HG02870 (cell line): ENCODE results near the gene ANK3.
A peak's percentile ranks its signal among the peaks of the same experiment; 100 is the strongest.

ENCODE experiments used
- ATAC-seq: cut with Tn5 transposase; IDR thresholded peaks from one replicate; pipeline ENCODE4 v1.9.1; 2021; ENCODE audit warnings: mild to moderate bottlenecking, moderate library complexity; ENCODE audit not compliant: unreplicated experiment

The ANK3 gene

DNA sequence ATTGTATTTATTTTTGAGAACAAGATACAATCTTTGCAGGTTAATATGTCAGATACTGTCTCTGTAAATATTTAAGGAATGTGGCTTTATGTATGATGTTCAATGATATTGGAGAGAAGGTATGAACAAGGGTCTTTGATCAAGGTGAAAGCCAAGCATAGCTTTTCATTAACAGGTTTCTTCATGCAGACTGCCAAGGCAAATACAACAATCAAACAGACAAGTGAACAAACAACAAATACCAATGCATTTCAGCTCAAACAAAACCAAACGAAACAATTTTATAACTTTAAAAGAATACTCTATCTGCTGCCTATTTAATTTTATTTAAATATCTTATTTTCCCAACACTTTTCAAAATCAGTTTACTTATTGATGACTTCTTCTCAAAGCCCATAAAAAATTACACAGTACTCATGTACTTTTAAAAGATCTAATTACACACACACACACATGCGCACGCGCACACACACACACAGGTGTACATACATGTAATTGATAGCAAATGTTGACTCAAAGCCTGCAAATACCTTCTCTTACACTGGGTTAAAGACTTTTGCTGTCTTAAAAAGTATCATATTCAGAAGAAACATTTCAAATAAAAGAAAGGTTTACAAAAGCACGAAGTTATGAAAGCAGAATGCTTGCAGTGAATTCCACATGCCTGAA, 282.2 kb downstream of the ANK3 start:
- ATAC-seq = no peak

DNA sequence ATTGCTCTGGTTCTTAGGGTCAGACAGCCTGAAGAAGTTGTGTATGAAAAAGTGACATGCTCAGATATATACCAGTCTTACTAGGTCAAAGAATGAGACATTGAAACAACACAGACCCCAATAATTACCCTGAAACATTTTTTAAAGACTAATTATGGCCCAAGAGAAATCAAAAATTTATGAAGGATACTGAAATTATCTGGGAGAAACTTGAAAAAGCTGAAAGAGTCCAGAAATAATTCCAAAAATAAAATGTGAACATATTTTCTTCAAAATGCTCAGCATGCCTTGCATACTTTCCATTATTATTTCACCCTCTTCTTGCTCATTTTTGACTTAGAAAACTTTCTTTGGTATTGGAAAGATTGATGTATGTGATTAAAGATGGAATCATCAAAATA, 284.4 kb downstream of the ANK3 start:
- ATAC-seq = no peak

DNA sequence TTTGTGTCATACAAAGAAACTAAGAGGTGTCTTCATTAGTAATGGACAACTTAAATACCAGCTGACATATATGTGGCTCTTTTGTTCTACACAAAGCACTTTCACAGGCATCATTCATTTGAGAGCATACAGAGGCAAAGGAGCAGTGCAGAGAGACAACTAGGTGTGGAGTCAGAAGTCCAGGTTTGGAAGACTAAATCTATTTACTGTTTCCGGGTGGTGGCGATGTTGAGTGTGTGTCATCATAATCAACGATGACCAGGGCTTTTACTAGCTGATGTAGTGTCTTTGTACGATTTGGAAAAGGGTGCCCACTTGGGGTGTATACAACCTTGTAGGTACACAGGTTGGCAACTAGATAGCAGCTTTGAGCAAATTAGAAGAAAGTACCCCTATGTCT, 287.9 kb downstream of the ANK3 start:
- ATAC-seq = no peak

DNA sequence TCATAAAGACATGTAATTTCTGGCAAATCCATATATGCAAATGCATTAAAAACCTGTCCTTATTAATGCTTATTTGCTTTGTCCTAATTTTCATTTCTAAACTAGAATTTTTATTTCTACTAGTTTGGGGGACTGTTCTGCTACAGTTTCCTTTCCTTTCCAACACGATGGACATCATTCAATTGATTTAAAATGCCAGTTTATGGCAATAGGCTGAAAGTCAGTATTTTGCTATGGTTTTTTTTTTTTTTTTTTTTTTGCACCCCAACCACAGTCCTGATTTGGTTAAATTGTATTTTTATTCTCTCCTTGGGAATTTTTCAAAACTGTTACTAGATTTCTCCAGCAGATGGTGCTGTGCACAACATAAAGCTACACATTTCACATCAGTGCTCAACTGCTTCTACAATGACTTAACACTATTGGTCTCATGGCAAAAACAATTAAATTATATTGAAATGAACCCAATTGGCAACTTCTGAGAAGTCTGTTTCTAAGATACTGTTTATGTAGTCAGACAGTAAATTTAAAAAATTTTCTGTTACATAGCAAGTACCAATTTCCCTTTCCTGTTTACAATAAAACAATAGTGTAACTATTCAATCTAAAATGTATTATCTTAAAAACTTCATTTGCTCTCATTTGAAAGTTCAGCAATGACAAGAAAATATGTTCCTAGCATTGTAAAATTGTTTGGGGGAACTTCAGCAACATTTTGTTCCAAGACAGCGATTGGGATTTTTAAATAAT, 289.5 kb downstream of the ANK3 start:
- no peak for ATAC-seq

DNA sequence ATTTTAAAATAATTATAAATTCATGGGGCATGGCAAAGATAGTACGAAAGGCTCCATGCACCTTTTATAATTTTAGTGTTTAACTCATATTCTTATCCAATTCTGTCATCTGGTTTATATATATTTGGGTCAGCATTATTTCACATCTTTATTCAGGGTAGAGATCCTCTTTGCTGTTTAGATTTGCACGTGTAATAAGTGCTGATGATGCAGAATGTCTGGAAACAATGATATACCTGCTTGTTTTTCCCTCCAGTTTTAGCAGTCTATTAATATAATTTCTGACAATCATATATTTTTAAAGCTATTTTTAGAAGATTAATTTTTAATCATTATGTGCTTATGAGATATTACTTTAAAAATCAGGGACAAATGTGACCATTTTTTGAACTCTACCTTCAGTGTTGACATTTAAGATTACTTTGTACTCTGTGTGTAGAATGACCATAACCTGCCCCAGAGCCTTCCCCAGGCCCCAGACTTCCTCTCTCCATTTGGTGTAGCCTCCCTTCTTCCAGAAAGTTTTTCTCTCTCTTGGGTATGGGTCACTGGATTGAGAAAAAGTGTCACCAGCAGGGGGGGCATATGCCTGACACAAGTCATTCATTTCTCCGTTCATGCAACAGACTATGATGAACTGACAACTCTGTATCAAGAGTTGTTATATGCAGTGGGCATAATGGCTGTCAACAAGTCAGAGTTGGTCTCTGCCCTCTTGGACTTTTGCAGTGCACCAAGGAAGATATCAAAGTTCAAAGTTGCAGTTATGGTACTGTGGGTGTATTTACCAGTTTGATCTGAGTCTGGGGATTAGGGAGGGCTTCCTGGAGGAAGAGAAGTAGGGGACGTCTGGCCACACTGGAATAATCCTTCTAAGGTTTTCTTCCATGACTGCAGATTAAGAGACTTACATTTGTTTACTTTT, 290.7 kb downstream of the ANK3 start:
- ATAC-seq = no peak

DNA sequence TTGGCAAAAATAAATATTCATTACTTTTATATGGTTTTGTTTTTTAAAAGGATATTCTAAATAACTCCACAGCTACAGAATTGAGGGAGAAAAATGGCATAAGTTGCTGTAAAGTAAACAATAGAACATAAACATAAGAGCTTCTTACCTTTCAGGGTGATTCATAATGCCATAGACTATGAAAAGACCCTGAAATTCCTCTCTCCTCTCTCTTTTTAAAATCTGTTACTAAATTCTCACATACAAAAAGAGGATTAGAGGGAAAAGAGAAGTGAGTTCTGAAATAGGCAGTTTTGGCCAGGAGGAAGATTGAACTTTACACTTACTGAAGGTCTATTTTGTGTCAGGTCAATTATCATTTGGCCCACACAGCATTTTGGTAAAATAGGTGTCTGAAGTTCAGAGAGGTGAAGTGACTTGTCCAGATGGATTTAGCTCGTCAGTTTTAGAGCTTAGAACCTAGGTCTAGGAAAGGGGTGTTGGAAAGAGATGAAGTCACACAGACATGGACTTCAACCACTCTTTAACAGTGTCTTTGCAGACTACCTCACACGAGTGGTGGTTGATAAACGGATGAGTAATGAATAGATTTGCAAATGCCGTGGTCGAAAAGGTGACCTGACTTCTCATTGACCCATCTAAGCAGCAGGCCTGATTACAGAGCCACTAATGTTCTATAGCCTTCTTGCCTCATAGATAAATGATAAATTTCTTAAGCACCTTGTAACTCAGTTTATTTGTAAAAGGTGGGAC, 292.7 kb downstream of the ANK3 start:
- peak; percentile 80 for ATAC-seq

DNA sequence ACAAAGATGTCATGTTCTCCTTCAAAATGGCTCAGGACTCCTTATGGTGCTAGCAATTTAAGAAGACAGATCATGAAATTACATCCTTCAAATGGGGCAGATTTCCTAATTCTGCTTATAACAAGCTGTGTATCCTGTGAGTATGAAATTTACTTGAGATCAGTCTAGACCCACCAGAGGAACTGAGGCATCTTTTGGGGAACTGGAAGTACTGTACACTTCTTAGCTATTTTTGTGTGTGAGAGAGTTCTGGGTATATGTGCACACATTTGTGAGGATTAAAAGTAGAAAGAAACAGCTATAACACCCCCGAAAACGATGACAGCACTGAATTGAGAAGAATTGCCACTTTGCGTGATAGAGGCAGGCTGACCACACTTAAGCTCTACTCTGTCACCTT, 296.4 kb downstream of the ANK3 start:
- peak; percentile 60 for ATAC-seq

DNA sequence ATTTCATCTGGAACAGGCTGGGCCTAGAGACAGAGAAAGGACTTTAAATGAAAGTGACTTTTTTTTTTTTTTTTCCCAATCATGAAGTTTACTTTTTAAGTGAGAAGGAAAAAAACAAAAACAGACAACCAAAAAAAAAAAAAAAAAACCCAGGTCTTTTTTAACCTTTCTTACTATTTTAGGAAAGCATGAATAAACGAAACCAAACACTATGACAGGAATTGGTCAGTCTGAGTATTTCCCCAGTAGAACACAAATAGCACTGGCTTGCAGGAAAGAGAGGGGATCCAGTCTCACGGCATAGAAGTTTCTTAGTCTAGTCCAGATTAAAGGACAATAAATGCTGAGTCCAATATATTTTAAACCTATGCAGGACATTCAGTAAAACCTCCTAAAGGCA, 302.8 kb downstream of the ANK3 start:
- ATAC-seq = peak; percentile 89

DNA sequence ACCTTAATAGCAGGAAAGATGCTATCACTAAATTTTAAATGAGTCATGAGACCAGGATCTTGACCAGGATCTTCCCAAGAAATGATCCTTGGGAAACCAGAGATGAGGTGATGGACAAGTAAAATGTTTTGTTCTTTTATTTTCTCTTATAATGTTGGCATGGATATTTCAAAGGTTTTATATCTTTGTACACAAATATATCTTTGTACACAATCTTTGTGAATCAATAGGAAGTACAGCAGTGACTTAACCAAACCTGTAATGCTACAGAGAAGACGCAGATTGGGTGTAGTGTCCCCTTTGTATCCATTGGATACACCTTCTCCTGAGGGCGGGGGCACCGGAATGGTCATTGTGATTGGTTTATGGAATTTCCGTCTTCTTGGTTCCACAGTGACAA, 303.3 kb downstream of the ANK3 start:
- peak; percentile 3 for ATAC-seq

DNA sequence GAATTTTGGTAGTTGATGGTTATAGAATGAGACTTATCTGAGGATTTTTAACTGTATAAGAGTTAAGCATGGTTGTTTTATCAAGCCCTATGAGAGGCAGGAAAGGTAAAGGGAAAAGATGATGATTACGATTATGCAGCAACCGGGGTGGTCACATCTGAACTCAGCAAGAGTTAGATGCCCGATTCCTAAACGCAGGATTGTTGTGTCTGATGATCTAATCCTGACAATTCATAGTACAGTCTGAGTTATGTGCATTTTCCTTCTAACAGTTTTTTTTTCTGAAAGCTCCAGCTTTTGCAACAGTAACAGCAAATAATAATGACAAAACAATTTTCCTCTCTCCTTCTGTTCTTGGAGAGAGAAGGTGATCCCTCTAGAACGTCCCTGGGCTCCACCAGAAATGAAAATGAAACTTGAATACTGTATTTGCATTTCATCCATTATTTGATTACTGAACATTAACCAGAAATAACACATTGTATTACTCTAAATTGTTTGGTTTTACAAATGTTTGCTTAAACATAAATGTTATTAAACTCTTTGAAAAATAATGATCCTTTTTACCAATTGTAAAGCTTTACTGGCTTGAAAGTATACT, 306.8 kb downstream of the ANK3 start:
- ATAC-seq = no peak

DNA sequence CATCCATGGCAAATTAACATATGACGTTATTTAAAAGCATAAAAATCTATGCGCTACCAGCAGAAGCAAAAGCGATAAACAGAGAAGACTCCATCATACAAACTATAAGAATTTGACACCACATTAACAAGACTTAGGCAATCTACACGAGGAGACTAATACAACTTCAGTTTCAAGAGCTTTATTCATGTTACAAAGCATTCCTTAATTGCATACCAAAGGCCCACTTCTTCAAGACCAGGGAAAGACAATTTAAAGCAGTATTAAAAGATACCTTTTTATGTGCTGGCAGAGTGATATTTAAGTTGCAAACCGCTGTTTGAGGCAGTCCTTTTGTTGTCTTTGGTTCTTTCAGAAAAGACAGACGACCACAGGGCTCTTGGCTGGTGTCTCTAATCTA, 307.3 kb downstream of the ANK3 start:
- no peak for ATAC-seq

DNA sequence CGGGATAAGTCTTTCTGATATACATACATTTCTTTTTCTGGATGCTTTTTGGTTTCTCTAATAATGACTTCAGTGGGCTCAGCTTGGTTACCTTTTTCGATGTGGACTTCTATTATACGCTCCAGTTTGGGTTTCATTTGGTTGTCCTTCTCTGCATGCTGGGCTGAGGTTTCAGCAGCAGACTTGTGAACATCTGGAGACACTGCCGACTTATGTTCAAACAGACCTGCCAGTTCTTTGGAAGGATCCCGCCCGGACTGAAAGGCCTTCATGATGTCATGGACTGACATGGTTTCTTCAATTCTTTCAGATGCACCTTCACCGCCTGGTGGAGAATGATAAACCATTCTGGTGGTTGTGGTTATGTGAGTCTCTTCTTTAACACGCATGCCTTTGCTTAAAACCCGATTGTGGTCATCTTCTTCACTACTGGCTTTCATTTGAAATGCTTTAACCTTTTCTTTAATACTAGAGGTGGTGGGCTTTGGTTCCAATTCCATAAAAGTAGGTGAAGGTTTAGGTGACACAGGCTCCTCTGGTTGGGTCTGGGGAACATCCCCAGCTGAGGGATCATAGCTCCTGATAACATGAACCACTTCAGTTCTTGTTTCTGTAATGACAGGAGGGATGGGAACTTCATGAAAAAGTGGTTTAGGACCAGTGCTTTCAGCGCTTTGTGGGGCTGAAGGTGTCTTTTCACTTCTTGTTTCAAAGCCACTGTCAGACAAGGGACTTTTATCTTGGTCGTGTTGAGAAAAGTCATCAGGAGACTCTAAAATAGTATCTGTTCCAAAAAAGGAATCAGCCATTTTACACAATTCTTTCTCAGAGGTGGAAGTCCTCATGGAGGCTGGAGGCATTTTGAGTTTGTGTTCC, 315.7 kb downstream of the ANK3 start:
- ATAC-seq = peak; percentile 90

DNA sequence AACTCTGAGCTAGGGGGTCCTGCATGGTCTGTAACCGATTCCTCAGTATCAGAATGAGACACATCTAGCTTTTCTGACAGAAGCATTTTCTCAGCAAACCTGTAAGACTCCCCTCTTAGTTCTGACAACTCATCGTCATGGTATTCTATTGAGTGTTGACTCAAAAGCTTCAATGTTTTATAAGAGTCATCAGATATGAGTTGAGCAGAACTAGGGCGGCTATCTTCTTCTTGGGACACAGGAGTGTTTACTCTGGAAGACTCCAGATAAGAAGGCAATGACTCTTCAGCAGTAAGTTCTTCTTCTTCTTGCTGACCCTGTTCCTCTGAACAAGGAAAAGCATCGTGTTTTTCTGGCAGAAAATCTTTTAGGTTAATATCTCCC, 316.3 kb downstream of the ANK3 start:
- no peak for ATAC-seq

DNA sequence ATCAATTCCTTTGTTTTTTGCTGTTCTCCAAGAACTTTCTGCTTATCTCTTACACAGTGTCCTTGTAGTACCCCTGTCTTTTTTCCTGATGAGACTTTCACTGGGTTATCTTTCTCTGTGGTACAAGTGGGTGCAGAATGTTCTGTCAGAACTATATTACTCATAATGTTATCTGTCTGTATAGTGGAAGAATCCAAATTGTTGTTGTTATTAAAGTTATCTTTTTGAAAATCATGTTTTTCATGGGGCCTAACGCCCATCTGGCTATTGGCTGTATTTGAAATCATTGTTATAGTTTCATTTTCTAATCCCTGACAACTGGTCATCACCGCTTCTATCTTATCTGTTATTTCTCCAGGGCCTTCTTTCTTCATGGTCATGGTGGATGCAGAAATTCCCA, 320.4 kb downstream of the ANK3 start:
- ATAC-seq = no peak

DNA sequence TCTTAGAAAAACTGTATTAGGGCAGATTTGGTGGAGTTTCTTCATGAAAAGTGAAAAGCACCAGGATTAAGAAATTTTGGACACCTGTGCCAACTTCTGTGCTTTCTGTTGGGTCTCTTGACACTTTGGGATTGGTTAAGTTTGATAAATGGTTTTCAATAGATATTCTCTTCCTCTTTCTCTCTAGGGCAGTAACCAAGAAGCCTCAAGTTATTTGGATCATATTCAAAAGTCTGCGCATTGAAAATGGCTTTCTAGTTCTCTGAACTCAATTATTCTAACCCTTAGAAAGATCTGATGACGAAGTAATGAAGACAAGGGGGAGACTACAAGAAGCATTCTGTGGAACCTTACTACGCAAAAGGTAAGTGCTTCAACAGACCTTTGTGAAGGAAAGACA, 339.3 kb downstream of the ANK3 start:
- no peak for ATAC-seq

DNA sequence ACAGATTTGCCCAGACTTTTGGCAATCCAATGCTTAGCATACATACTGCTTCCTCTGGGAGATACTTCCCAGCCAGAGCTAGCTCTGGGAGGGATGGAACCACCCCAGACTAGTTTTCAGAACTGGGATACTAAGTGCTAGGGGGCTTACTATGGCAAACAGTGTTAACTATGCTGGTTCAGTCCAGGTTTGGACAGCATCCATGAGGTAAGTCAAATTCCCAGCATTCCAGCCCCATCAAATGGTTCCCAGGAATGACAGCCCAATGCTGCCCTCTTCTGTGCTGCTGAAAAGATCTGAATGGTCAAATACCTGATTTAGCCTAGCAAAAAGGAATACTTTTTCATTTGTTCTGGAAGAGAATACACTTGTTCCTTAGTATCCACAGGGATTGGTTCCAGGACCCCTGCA, 341.6 kb downstream of the ANK3 start:
- ATAC-seq = no peak

DNA sequence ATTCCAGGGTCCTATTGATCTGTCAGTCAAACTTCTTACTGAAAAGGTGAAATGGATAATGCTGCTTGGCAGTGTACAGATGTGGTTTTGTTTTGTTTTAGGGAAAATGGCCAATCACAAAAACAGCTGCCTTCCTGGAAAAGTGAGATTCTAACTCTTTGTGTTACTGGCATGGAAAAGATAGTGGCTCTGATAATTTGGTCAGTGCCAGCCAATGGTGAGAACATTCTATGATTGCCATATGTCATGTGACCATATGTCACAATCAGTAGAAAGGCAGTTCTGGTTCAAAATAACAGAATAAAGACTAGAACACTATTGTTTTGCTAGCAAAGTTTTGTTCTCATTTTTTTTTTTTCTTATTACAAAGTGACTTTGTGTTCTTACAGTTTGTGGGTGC, 344.1 kb downstream of the ANK3 start:
- ATAC-seq = no peak

DNA sequence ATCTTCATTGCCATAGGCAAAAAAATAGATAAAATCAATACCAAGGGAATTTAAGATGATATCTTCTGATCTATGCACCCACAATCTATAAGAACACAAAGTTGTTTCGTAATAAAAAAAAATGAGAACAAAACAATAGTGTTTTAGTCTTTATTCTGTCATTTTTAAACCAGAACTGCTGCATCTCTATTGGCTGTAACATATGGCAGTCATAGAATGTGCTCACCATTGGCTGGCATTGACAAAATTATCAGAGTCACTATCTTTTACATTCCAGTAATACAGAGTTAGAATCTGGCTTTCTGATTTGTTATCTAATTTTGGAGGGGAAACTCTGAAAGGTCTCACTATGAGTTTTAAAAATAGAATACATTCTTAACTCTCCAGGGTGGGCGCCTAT, 344.7 kb downstream of the ANK3 start:
- no peak for ATAC-seq

DNA sequence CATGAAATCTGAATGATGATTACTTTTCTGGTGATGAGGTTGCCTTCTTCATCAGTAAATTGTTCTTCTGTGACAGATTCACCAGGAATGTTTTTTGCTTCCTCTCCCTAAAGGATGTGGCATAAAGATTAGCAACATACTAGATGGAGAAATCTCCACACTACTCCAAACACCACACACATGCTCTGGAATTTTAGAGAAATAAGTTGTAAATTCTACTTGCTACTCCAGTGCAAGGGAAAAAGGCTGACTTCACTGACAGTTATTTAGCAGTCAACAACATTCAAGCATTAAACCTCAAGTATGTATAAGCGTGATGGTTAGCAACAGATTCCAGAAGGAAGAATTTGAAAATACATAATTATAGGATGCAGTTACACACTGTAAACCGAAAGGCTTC, 345.4 kb downstream of the ANK3 start:
- ATAC-seq = no peak
